NCI-H2081 (cell line): Measurements from ENCODE around the gene TNFAIP8.
A peak's percentile ranks its signal among the peaks of the same experiment; 100 is the strongest.

Source experiments
- DNase-seq, 2 experiments: peaks; one replicate each; lab custom pipeline; 2025; lab: John Stamatoyannopoulos, UW

Gene TNFAIP8

DNA sequence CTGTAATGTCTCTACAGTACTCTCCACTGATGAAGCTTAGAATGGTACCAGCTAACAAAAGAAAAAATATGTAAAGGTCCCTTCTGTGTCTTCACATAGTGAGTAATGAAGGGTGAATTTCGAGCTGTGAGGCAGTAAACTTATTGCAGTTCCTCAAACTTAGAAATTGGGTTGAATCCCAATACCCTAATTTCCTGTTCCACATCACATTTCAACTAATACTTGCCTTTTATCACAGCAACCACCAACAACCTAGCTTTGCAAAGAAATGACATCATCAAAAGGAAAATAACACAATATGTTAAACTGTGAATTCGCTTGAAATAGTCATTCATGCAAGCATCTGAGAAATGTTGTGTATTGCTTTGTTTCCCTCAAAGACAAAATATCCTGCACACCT is 9.4 kb upstream of the TNFAIP8 start:
- DNase-seq: no peak

DNA sequence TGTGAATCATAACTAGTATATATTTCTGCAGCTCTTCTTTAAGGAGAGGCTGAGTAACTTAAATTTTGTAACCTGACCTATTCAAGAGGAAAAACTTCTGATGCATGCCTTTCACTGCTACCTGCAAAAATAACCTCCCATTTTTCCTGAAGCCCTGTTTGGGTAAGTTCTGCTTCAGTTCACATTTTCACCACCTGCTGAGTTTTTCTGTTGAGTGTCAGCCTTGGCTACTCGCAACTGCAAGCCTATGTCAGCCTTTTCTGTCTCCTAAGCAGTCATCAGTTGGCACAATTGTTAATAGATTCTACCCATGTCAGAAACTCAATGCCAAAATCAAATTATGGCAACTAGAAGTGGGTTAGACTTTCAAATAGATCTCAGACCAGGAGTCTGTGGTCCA is 8.2 kb upstream of the TNFAIP8 start:
- peak in 1 of 2 experiments; percentile 23 for DNase-seq

DNA sequence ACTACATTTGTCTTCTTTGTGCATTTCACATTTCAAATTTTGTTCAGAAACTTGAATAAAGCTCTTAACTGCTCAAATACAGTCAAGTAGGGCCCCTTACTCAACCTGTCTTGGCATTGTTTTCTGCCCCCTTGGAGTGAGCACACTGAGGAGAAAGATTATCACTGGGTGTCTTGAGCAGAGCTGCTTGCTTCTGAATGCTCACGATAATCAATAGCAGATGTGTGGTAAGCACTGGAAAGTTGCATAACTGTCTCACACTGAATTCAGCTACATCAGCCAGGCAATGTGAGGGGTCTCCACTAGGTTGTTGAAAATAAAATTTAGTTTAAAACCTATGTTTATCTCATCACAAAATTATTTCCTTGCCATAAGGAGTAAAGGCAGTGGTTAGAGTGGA is 7.8 kb upstream of the TNFAIP8 start:
- DNase-seq: no peak

DNA sequence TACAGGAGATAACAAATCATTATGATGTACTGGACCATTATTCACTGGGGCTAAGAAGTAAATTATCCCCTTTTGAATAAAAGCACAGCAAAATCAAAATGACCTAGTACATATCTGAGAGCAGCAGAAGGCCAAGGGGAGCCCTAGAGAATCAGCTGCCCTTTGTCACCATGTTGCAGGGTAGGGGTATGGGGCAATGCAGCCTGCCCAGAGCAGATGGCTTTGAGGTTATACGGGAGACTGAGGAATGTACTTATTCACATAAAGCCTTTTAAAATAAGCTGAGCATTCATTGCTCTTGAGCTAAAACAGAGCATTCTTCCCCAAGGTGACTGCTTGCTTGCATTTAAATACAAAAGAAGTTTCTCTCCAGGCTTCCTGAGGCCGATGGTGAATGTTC is 2.6 kb upstream of the TNFAIP8 start:
- DNase-seq: no peak

DNA sequence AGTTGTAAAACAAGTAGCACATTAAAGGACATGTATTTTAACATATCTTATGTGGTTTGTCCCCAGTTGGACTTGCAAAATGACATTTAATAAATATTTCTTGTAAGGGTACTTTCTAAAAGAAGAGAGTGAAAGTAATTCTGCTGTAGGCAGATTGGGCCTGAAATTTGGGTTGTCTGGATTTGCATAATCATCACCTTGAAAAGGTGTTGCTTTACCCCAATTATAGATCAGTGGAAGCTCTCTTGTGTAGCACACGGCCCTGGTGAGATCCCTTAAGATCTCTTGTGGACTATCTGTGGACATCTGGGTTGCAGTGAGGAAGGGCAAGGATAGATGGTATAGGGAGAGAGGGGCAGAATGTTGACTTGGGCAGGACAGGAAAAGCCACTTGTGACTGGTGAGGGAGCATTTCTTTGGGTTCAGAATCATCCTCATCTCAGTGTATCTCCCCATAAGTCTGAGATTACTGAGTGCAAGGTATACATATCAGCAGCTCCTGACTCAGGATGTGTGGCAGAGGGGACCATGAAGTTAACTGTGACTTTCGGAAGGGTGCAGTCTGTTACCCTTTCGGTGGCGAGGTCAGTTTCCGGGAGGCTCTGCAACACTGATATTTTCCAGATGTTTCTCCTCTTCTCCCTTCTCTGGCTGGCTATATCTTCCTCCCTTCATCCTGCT is 2.0 kb upstream of the TNFAIP8 start:
- no peak for DNase-seq

DNA sequence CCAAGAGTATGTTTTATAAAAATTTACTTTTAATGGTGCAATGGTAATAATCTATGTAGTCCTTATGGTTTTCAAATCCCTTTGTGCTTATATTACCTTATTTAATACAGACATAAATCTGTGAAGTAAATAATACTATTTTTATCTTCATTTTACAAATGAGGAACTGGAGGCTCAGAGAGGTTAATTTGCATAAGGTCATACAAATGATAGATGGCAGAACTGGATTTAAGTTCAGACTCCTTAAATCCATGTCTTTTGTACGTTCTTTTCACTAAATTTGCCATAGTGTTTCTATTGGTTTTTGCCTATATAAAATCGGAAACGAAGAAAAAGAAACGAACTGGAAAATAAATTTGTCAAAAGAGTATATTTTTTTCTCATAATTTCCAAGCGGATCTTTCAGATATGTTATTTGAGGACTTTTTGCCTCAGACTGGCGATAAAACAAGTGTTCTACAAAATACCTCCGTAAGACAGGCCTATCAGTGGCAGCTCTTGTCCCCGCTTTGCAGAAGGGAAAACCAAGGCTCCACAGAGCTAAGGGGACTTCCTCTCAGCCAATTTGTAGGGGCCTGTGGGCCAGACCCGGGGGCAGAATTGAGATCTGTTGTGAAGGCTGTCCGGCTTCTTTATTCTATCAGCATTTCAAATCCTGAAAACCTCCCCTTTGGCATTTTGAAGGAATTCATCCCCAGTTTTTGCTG is 1.1 kb upstream of the TNFAIP8 start:
- no peak for DNase-seq

DNA sequence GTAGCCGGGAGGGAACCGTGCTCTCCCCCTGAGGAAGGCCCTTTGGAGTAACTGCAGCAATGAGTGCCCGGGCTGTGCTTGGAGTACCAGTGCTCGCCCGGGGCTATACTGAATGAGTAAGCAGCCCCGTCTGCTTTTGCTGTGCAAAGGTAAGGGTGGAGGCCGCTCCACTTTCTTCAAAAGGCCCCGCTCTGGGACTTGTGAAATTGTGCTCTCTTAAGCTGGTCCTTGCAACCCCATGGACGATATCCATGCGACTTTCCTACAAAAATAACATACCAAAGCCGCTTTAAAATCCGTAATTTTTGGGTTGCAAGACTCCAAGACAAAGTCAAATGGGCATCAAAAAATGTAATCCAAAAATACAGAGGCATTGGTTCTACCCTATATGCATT is 578 bp upstream of the TNFAIP8 start:
- no peak for DNase-seq

DNA sequence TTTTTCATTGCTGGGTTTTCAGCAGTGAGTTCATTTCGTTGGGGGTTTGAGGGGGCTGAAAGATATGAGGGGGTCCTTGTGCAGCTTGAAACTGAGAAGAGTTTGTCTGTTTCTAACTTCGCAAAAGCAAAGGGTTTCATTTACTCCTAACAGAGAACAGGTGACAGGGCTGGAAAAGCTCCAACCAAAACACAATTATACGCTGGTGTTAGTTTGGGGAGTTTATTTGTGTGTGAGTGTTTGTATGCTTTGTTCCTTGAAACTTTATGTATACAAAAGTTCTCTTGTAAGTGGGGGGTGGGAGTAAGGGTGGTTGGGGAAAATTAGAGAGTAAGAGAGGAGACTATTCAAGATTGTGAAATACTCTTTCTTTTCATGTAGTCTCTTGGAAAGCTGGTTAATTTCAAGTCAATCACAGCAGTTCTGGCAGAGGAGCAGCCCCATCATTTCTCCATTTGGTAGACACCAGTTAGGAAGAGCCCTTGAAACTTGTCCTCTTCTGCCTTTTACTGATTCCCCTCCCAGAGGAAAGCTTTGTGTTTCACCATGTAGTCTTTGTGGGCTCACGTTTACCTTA is 881 bp downstream of the TNFAIP8 start:
- DNase-seq: no peak

DNA sequence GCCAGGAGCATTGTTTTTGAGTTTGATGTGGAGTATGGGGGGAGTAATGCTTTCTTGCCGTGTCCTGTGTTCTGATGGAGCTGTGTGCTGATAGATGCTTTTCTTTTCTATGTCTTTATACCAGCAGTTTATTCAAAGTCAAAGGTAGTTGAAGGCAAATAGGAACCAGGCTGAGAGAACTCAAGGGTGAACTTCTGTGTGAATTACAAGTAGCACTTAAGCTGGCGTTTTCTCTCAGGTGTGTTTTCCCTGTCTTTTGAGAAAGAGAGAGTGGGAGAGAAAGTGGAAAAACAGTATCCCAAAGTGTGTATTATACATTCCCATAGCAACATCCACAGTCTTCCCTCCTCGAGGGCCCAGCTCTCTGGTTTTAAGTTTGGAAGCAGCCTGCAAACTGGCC is 1.5 kb downstream of the TNFAIP8 start:
- no peak for DNase-seq

DNA sequence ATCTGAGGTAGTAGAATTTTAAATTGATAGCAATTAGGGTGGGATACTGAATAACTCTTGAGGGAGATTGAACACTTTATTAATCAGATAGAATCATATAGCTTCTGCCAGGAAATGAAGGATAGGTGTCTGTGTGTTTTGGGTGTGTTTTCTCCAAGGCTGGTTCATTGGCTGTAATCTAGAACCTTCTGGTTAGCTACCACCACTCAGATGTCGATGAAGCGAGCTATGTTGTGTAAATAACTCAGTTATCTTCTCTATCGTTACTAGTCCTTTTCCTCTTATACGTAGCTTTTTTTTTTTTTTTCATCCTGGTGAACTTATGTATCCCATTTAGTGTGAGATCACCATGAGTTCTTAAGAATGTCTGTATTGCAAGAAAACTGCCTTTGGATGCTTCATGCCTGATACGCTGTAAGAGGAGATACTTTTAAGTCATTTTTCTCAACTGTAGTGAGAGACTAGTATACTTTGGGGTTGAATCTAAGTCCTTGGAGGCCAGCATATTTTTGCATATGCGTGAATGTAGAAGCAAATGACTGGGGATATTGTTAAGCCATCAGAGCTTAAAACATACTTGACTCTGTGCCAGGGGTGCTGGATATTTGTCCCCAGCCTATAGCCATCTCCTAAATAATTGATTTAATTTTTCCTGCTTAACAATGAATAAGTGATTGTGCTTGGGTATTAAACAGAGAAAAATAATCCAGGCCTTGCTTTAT is 2.1 kb downstream of the TNFAIP8 start:
- no peak for DNase-seq

DNA sequence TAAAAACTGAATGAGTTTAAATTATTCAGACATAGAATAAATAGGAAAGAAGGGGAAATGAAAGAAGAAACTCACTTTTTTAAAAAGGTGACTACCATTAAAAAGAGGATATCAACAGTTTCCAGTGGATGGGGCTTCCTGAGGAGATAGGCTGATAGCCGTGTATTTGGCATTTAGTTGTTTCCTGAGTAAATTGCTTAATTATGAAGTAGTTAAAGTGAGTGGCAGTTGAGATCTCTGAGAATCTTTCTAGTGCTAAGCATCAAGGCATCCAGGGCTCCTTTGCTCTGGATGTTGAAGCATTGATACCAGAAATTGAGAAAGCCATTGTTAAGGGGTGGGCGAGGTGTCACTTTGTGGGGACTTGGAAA is 2.7 kb downstream of the TNFAIP8 start:
- DNase-seq: no peak

DNA sequence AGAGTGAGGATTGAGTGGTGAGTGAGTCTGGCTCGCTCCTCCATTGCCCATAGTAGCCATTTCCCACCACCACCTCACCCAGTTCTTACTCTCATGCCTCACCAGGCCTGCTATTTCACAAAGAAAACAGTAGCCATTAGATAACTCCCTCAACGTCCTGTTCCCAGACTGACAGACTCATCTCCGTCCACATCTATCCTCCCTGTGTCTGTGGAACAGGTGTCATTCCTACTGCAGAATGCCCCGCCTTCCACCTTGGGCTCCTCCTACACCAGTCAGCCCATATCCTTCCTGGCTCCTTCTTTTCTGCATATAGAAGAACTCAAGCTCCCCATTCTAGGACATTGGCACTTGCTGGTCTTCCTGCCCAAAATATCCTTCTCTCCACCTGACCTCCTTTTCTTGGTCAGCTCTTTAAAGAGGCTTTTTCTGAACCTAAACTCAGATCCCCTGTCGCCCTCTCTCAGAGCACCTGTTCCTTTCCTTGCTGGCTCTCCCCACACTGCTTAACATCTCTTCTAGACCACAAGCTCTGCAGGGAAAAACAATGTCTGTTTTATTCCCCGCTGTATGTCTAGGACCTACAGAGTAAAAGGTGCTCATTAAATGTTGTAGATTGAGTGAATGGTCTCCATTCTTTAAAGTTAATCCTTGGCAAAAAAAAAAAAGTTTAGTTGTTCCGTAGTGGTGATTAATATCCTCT is 3.2 kb downstream of the TNFAIP8 start:
- no peak for DNase-seq

DNA sequence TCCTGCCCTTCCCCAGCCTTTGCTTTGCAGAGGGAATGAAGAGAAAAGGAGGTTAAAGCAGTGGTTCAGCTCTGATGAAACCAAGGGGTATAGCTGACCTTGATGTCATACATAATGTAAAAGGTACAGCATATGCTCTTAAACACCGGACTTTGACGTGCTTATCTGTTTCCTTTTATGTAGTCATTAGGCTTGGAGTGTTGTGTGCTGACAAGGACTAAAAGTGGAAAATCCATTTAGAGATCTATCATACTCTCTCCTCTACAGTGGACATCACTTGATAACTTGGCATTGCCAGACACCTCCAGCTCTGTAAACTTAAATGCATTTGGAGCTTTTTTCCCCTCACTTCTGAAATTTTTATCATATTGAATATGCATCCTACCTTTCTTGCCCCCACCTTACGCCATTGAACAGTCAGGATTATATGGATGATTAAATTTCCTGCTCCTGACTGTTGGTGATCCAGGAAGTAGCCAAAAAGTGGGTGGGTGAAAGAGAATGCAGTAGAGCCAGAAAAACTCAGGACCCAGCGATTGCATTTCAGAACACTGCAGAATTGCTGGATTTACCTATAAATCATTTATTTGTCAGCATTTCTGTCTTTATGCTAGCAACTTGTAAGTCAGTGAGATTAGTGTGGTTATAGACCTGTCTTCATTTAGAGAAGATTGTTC is 4.1 kb downstream of the TNFAIP8 start:
- no peak for DNase-seq

DNA sequence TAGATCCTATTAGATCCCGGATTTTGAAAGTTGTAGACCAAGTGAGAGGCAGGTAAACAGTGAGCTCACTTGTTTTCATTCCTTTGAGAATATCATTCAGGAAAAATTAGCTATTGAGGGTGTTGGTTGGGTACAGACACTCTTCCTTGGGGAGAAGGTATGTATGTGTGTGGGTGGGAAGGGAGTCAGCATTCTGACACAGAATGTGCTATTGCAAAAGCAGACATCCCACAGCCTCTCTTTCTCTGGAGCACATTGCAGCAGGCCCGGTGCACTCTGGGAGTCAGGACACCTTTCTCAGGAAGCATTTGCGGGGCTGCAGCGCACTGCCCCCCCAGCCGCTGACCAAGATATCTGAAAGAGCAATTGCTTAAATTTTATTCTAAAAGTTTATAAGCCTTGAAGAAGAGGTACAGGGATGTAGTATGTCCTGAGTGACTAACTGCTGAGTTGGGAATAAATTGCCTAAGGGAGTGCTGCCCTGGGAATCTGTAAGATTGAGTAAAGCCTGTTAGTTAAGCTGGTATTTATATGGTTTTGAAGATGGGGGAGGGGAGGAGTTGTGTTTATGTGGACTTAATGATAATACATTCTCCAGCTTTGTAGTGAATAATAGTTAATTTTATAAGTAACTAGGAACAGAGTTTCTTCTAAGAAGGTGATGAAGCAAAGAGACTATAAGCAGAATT is 5.2 kb downstream of the TNFAIP8 start:
- no peak for DNase-seq

DNA sequence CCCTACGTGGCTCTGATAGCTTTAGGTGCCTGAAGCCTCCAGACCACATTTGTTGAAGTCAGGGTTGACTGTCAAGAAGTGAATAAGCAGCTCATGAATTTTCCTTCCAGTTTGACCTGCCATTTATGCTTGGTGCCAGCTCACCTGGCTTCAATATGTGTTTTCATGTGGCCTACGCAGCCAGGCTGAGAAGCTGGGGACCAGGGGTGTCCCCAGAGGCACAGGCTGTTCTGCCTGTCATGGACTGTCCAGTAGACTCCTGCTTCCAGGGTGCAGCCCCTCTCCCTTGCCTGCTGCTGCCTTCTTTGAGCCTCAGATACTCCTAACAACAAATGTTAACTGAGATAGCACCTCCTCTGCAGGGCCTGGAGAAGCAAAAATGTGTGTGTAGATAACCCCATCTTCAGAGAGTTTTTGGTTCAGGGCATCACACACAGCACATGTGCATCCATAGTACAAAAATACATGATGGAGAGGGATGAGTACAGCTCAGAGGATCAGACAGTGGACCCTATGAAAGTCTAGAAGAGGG is 5.8 kb downstream of the TNFAIP8 start:
- no peak for DNase-seq

DNA sequence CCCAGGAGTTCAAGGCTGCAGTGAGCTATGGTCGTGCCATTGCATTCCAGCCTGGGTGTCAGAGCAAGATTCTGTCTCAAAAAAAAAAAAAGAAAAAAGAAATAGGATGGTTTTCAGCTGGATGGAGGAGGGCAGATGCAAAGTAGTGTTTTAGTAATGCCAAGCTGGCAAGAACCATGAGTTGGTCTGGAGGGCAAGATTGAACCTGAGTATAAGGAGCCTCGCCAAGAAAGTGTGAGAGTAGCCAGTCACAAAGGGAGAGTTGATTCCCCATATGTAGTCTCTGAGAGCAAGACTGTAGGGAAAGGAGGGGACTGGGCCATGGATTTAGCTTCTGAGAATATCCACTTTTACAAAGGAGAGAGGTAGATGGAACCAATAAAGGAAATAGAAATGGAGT is 6.9 kb downstream of the TNFAIP8 start:
- DNase-seq: no peak

DNA sequence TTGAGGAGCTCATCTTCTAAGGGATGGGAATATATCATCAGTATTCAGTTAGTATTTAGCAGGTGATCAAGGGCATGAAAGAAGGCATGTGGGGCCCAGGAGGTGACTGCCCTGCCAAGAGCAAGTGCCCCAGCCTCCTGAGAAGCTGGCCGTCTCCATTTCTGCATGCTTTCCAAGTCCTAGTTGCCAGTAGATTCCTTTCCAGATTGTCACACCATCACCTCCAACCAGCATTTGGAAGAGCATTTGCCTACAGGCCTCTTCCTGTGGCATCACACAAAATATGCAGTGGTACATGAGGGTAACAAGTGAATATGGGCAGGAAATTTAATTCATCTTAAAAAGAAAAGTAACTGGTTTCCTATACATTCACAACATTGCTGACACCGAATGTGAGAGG is 7.5 kb downstream of the TNFAIP8 start:
- DNase-seq: no peak

DNA sequence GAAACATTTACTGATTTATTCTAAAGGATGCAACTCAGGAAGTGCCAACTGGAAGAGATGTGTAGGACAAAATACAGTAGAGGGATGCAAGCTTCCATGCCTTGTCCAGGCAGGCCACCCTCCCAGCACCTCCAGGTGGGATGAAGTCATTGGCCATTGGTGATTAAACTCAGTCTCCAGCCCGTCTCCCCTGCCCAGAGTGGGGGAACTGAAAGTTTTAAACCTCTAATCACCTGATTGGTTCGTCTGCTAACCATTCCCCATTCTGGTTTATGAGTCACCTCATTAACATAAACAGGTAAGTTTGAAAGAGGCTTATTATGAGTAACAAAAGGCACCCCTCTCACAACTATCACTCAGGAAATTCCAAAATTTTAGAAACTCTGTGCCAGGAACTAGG is 8.1 kb downstream of the TNFAIP8 start:
- DNase-seq: no peak

DNA sequence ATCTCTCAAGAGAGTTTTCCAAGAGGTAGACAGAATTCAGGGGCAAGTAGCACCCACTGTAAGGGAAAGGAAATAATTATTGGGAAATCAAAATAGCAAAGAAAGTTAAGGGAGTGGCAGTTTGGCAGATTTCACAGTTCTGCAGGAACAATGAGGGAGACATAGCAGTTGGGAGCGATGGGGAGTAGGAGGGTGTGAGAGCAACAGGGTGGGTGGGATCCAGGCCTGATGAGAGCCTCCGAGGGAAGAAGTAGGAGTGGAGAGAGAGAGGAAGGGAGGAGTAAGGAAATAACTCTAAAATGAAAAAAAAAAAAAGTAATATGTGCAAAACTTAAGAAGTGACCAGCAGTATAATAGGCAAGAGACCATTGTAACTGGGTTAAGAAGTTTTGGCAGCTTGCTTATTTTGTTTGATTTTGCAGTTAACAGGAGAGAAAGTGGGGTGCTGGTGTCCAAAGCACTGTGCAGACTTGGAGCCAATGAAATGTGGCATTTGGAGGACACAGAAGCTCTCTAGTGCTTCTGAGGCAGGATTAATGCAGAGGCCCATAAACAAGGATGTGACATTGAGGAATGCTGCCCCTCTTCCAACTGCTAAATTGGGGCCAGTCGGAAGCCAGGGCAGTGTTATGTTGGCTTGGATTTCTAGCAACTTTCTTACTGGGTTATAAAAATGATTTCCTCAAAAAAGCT is 10.2 kb downstream of the TNFAIP8 start:
- DNase-seq: no peak

DNA sequence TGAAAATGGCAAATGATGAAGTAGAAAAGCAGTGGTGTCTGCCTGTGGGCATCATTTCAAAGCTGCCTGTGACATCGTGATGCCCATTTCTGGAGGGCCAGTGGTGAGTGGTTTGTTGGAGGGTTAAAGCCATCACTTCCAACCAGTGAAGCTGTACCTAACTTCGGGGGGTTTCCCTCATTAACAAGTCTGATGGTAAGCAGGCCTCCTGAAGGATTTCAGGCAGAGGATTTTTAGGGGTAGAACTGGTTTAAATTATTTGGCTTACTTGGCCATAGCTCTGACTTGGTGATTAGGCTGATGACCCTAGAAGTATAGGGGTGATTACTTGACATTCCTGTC is 10.7 kb downstream of the TNFAIP8 start:
- no peak for DNase-seq
